B cell (primary cell): Measurements from ENCODE around the gene MAP7D2. TPM values are rescaled to one million over a fixed set of nuclear protein-coding genes. Genes with fewer than 3 reads are reported as not detected.

Experiments used
- ATAC-seq: fragments of 200-7000 bp; cut with Tn5 transposase; one replicate; pipeline ENCODE4 v1.10.0; 2021; ENCODE audit warnings: low read depth, mild to moderate bottlenecking, moderate number of reproducible peaks, moderate library complexity
- CTCF ChIA-PET: fragments of 350-600 bp; sonication (Branson Sonifier 250); formaldehyde crosslinking; loops from one replicate; lab custom pipeline; 2021; ENCODE audit warnings: antibody characterized with exemption, inconsistent platforms; lab: Charles Lee
- POLR2A ChIA-PET: fragments of 350-600 bp; sonication (Branson Sonifier 250); formaldehyde crosslinking; loops from one replicate; lab custom pipeline; 2021; ENCODE audit warnings: antibody characterized with exemption; lab: Charles Lee
- DNase-seq: peaks from one replicate; pipeline ENCODE4 v3.0.0; 2013
- H2AFZ ChIP-seq: 2 replicates; pipeline ENCODE4 v1.6.1; 2012; ENCODE audit warnings: mild to moderate bottlenecking, low read depth, low read length; ENCODE audit not compliant: insufficient read depth, poor library complexity, severe bottlenecking
- H3K27ac ChIP-seq, 2 donors: 1 replicate in 1 of 2; 2 replicates in 1 of 2; pipeline ENCODE4 v1.5.1; 2012 to 2013; ENCODE audit warnings: low read length in 2 of 2, mild to moderate bottlenecking in 2 of 2, moderate library complexity in 1 of 2
- H3K27me3 ChIP-seq, 4 experiments: fragments of 200-600 bp in 1 of 4; sonication (generic) in 1 of 4; replicated peaks in 1 of 4; 1 replicate in 2 of 4; 2 replicates in 2 of 4; pipeline versions ENCODE4 v1.6.1 to v1.7.0; 2013 to 2016; ENCODE audit warnings: low read length in 3 of 4, mild to moderate bottlenecking in 2 of 4, mixed read lengths in 1 of 4, moderate library complexity in 1 of 4; ENCODE audit not compliant: insufficient read depth in 4 of 4, control insufficient read depth in 3 of 4; ENCODE audit errors: control extremely low read depth in 1 of 4
- H3K36me3 ChIP-seq, 2 experiments: replicated peaks in 1 of 2; 1 replicate in 1 of 2; 2 replicates in 1 of 2; pipeline versions ENCODE4 v1.6.1 to v1.7.1; 2013; ENCODE audit warnings: low read length in 1 of 2; ENCODE audit not compliant: insufficient read depth in 2 of 2, control insufficient read depth in 1 of 2; ENCODE audit errors: control extremely low read depth in 1 of 2, extremely low read depth in 1 of 2
- H3K4me1 ChIP-seq, 2 donors: fragments of 200-600 bp in 1 of 2; sonication (generic) in 1 of 2; 1 replicate in 1 of 2; 2 replicates in 1 of 2; pipeline versions ENCODE4 v1.5.1 to v1.6.1; 2013 to 2017; ENCODE audit warnings: low read length in 2 of 2; ENCODE audit not compliant: control insufficient read depth in 2 of 2, insufficient read depth in 2 of 2
- H3K4me2 ChIP-seq: replicated peaks from 2 replicates; pipeline ENCODE3; 2012; ENCODE audit warnings: mild to moderate bottlenecking, low read depth, low read length; ENCODE audit not compliant: poor library complexity, severe bottlenecking
- H3K4me3 ChIP-seq, 5 experiments: fragments of 200-600 bp in 1 of 5; sonication (generic) in 1 of 5; 1 replicate in 3 of 5; 2 replicates in 2 of 5; pipeline versions ENCODE4 v1.5.1 to v1.7.0; 2011 to 2016; ENCODE audit warnings: low read length in 4 of 5, mild to moderate bottlenecking in 4 of 5, low read depth in 2 of 5, control low read depth in 1 of 5, moderate library complexity in 1 of 5; ENCODE audit not compliant: insufficient read depth in 1 of 5; ENCODE audit errors: control extremely low read depth in 1 of 5, extremely low read depth in 1 of 5
- H3K79me2 ChIP-seq: fragments of 200-600 bp; sonication (generic); one replicate; pipeline ENCODE4 v1.6.0; 2016; ENCODE audit warnings: low read length; ENCODE audit not compliant: control insufficient read depth, insufficient read depth
- H3K9ac ChIP-seq: fragments of 200-600 bp; sonication (generic); 2 replicates; pipeline ENCODE4 v1.6.1; 2017; ENCODE audit warnings: mild to moderate bottlenecking, low read length, moderate library complexity
- H3K9me3 ChIP-seq, 3 donors: one replicate each; pipeline versions ENCODE4 v1.6.1 to v1.7.1; 2013; ENCODE audit warnings: low read length in 2 of 3; ENCODE audit not compliant: control insufficient read depth in 2 of 3, insufficient read depth in 1 of 3; ENCODE audit errors: control extremely low read depth in 1 of 3
- H4K20me1 ChIP-seq: 2 replicates; pipeline ENCODE4 v1.6.0; 2012; ENCODE audit warnings: mild to moderate bottlenecking, low read length; ENCODE audit not compliant: insufficient read depth, control insufficient read depth, poor library complexity, severe bottlenecking
- H3K27ac Mint-ChIP-seq: one replicate; pipeline ENCODE4 v1.8.0; 2021; ENCODE audit warnings: mixed read lengths
- H3K27me3 Mint-ChIP-seq: one replicate; pipeline ENCODE4 v1.8.0; 2021; ENCODE audit warnings: mixed read lengths
- H3K4me1 Mint-ChIP-seq: one replicate; pipeline ENCODE4 v1.8.0; 2021; ENCODE audit warnings: mixed read lengths
- H3K4me3 Mint-ChIP-seq: one replicate; pipeline ENCODE4 v1.8.0; 2021; ENCODE audit warnings: mixed read lengths
- H3K9me3 Mint-ChIP-seq: one replicate; pipeline ENCODE4 v1.8.0; 2022; ENCODE audit warnings: mixed read lengths; ENCODE audit not compliant: insufficient read depth
- CTCF ChIP-seq: fragments of 200-600 bp; IDR thresholded peaks from one replicate; pipeline ENCODE4 v1.8.0; 2022; ENCODE audit warnings: antibody characterized with exemption, mild to moderate bottlenecking
- EZH2 ChIP-seq: IDR thresholded peaks from 2 replicates; pipeline ENCODE4 v1.6.1; 2012; ENCODE audit warnings: borderline replicate concordance, low read depth, mild to moderate bottlenecking, moderate library complexity, low read length; ENCODE audit not compliant: insufficient read depth, poor library complexity, severe bottlenecking
- WGBS: methylation state at CpG from one replicate; pipeline ENCODE4 v1.1.5; 2013; ENCODE audit warnings: missing lambda C conversion rate; ENCODE audit not compliant: insufficient coverage; 5-methylcytosine and 5-hydroxymethylcytosine counted together
- intact Hi-C: fragments of 100-400 bp; cut with micrococcal nuclease; formaldehyde crosslinking; loops from one replicate; pipeline ENCODE4 v1.10.0; 2022
- polyA plus RNA-seq: library from polyadenylated mRNA; depleted of rRNA; stranded (reverse); fragments of >200 nt; gene quantifications from 2 replicates; pipeline ENCODE4 v1.2.3, GENCODE V29; 2012
- total RNA-seq, 2 donors: library from RNA; stranded (reverse); fragments of 120-200 nt in 1 of 2; gene quantifications; 1 replicate in 1 of 2; 2 replicates in 1 of 2; pipeline versions ENCODE4 v1.2.3 to v1.2.4, GENCODE V29; 2013 to 2022

The MAP7D2 gene
- total and polyA plus RNA-seq, 2 donors (not counting 1 experiment from before 2014, with no cell fraction given) = 0.54 TPM; not detected in 1

GRCh38 chrX:20111271-20111670, 5.4 kb downstream of the MAP7D2 start:
- H3K9me3 Mint-ChIP-seq = no peaks in the 10 kb centered on the region

More at GRCh38 chrX:20111271-20111670, 5.4 kb downstream of the MAP7D2 start:
- ChIA-PET POLR2A (no interaction called here), CTCF (no interaction called here)
- Mint-ChIP-seq H3K27ac (no peak overlapping the region), H3K4me1 (no peaks in the 10 kb centered on the region), H3K27me3 (peaks cover 16% of the 10 kb centered on the region), H3K4me3 (no peak overlapping the region)
- H3K36me3 ChIP-seq = no peaks in the 10 kb centered on the region
- H3K79me2 ChIP-seq = no peaks in the 10 kb centered on the region
- no peak overlapping the region for H3K4me3 ChIP-seq
- H3K4me1 ChIP-seq = peaks cover 0 to 3% of the 10 kb centered on the region in 2 donors
- TF ChIP-seq EZH2 (no peak), CTCF (no peak)
- H3K4me2 ChIP-seq = no peak overlapping the region
- no peak overlapping the region for H3K27ac ChIP-seq
- DNase-seq = no peak
- H3K9ac ChIP-seq = no peak overlapping the region
- no peaks in the 10 kb centered on the region for H4K20me1 ChIP-seq
- ATAC-seq = no peak
- H3K27me3 ChIP-seq = peaks cover 0 to 4% (median 4%) of the 10 kb centered on the region in 4 experiments
- no peaks in the 10 kb centered on the region for H3K9me3 ChIP-seq
- 100% methylated on average over 3 of the region's 10 CpGs for WGBS
- intact Hi-C loops = no loop called here
- no peak overlapping the region for H2AFZ ChIP-seq
